GM12891 (cell line): ENCODE measurements around the gene DNMT1. TPM values are rescaled to one million over a fixed set of nuclear protein-coding genes. Genes with fewer than 3 reads are reported as not detected.
"Not testable (repeated sequence)": the region's sequence is repeated elsewhere in the genome, so short reads cannot be mapped to it uniquely, and the experiment has no call there.

Experiments
- DNase-seq: peaks from one replicate; pipeline ENCODE4 v3.0.0; 2011; ENCODE audit warnings: low spot score; ENCODE audit not compliant: insufficient read length
- FAIRE-seq: peaks from 2 replicates; lab custom pipeline; 2011; peaks lifted over from hg19 to GRCh38; lab: Jason Lieb, UNC
- PAX5 ChIP-seq: IDR thresholded peaks from 2 replicates; pipeline ENCODE4 v1.6.1; 2011; ENCODE audit warnings: low read length, moderate library complexity, mild to moderate bottlenecking; ENCODE audit not compliant: insufficient read depth, severe bottlenecking
- POLR2A ChIP-seq: IDR thresholded peaks from 2 replicates; pipeline ENCODE4 v1.6.1; 2011; ENCODE audit warnings: low read depth, low read length, control low read depth
- POLR2AphosphoS5 ChIP-seq: IDR thresholded peaks from 2 replicates; pipeline ENCODE4 v1.6.1; 2011; ENCODE audit warnings: low read depth, low read length, control low read depth
- POU2F2 ChIP-seq: IDR thresholded peaks from 2 replicates; pipeline ENCODE4 v1.6.1; 2011; ENCODE audit warnings: low read depth, mild to moderate bottlenecking, control low read depth, low read length, moderate library complexity
- SPI1 ChIP-seq: IDR thresholded peaks from 2 replicates; pipeline ENCODE4 v1.6.1; 2011; ENCODE audit warnings: low read depth, low read length, control low read depth
- TAF1 ChIP-seq: IDR thresholded peaks from 2 replicates; pipeline ENCODE4 v1.6.1; 2011; ENCODE audit warnings: low read depth, low read length, control low read depth
- polyA plus RNA-seq: library from polyadenylated mRNA; unstranded; fragments of >200 nt; gene quantifications from one replicate; pipeline ENCODE4 v1.2.1, GENCODE V29; 2012; ENCODE audit warnings: low read depth, missing spikeins, inconsistent platforms; ENCODE audit not compliant: missing spikeins

The DNMT1 gene
- 76.2 TPM for polyA plus RNA-seq

GRCh38 chr19:10194500-10195198 lies at the start of gene DNMT1:
DNMT1 (minus strand) TSS chr19:10194953; CDS start chr19:10194899, 54 bp downstream.
- DNase-seq = peak; percentile 97
- FAIRE-seq = peak; percentile 99
- TF ChIP-seq POU2F2 (0 out of 2 replicates have a peak, but pooled peaks have one; percentile 6), PAX5 (peak; percentile 10), SPI1 (no peak), POLR2A (peak; percentile 85), TAF1 (0 out of 2 replicates have a peak, but pooled peaks have one; percentile 34), POLR2AphosphoS5 (peak; percentile 86)

- DNase-seq (no peak), FAIRE-seq (no peak)
- TF ChIP-seq PAX5 (no peak), POU2F2 (no peak), TAF1 (no peak), POLR2AphosphoS5 (no peak), SPI1 (no peak), POLR2A (no peak)
These were observed 48.9 kb upstream of the DNMT1 start for GRCh38 chr19:10243606-10244005.

GRCh38 chr19:10241826-10242449 lies 47.2 kb upstream of the DNMT1 start:
- FAIRE-seq = not testable (repeated sequence)

GRCh38 chr19:10238172-10238783 lies 43.5 kb upstream of the DNMT1 start:
- no peak for TF ChIP-seq POU2F2
- no peak for TF ChIP-seq PAX5
- TF ChIP-seq POLR2AphosphoS5 = no peak
- no peak for TF ChIP-seq SPI1
- DNase-seq = no peak
- FAIRE-seq = peak; percentile 67

More at GRCh38 chr19:10241826-10242449, 47.2 kb upstream of the DNMT1 start:
- not testable (repeated sequence) for DNase-seq

GRCh38 chr19:10237702-10238101 lies 42.9 kb upstream of the DNMT1 start:
- no peak for FAIRE-seq
- no peak for DNase-seq
- TF ChIP-seq POLR2AphosphoS5 = no peak
- no peak for TF ChIP-seq PAX5
- no peak for TF ChIP-seq SPI1
- no peak for TF ChIP-seq POLR2A
- no peak for TF ChIP-seq POU2F2
- no peak for TF ChIP-seq TAF1

- not testable (repeated sequence) for DNase-seq, FAIRE-seq
These were observed 40.7 kb upstream of the DNMT1 start for GRCh38 chr19:10235409-10235808.

- DNase-seq (no peak), FAIRE-seq (no peak)
- TF ChIP-seq PAX5 (no peak), TAF1 (no peak), SPI1 (no peak), POLR2AphosphoS5 (no peak), POLR2A (no peak), POU2F2 (no peak)
These were observed 40.2 kb upstream of the DNMT1 start for GRCh38 chr19:10235003-10235402.

- no peak for TF ChIP-seq POLR2AphosphoS5
- DNase-seq = no peak
- no peak for FAIRE-seq
These were observed 39.2 kb upstream of the DNMT1 start for GRCh38 chr19:10233946-10234345.

GRCh38 chr19:10231612-10232228 lies 37.0 kb upstream of the DNMT1 start:
- DNase-seq = no peak
- no peak for FAIRE-seq
- no peak for TF ChIP-seq PAX5
- TF ChIP-seq TAF1 = no peak
- no peak for TF ChIP-seq POLR2A
- TF ChIP-seq SPI1 = no peak
- TF ChIP-seq POLR2AphosphoS5 = no peak
- TF ChIP-seq POU2F2 = no peak

GRCh38 chr19:10230861-10231611 lies 36.3 kb upstream of the DNMT1 start, which contains the start of gene S1PR2:
S1PR2 (minus strand) TSS chr19:10231331; CDS start chr19:10224905, 6,426 bp downstream.
- peak; percentile 86 for DNase-seq
- peak; percentile 82 for FAIRE-seq
- TF ChIP-seq POLR2AphosphoS5 (no peak), POU2F2 (no peak; the same call in 1 of the 2 replicates), PAX5 (peak; percentile 4), TAF1 (no peak)
